Prostate gland (tissue), 2 donors: ENCODE data around the gene BACH1.

Experiments used
- CTCF ChIP-seq, 4 experiments: fragments of 200-600 bp in 2 of 4; fragments of 450-650 bp in 2 of 4; sonication (generic) in 2 of 4; IDR thresholded peaks; 1 replicate in 3 of 4; 2 replicates in 1 of 4; pipeline ENCODE4 v1.5.1; 2016 to 2019; ENCODE audit warnings: antibody characterized with exemption in 4 of 4, mild to moderate bottlenecking in 2 of 4, moderate library complexity in 2 of 4
- POLR2A ChIP-seq: fragments of 450-650 bp; IDR thresholded peaks from one replicate; pipeline ENCODE4 v1.6.1; 2016; ENCODE audit warnings: antibody characterized with exemption, mild to moderate bottlenecking

- TF ChIP-seq POLR2A (no peak), CTCF (IDR thresholded peaks at IDR 0.05) (no peak)
These were observed 80.9 kb downstream of the BACH1 start for GRCh38 chr21:29379517-29380054.
